Measurements from ENCODE around the gene HEATR1.
"Not testable (repeated sequence)": the region's sequence is repeated elsewhere in the genome, so short reads cannot be mapped to it uniquely, and the experiment has no call there.

Gene HEATR1

DNA sequence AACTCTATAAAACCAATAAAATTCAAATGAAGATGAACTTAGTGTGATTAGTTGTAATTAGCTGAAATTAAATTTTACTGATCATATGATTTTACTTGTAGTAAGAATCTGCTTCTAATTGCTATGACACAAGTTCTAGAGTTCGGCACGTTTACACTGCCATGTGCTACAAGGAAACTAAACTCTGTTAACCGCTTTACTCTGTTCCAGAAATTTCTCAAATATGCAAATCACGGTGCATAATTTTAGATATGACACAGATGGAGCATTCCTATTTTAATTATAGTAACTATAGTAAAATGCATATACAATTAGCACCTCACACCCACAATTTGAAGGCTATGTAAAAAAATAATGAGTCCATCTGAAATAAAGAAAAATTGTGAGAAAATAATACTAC, 14.8 kb downstream of the HEATR1 start:
- Histone ChIP-seq H3K9me2 (replicated peaks; ENCODE audit: control insufficient read depth, low read length) (no peaks in the 10 kb centered on the region), H3K27me3 (ENCODE audit: control insufficient read depth, low read length) (no peaks in the 10 kb centered on the region), H3F3A (ENCODE audit: control insufficient read depth, insufficient read depth) (0 out of 2 replicates have a peak, but pooled peaks cover 4% of the 10 kb centered on the region), H3K9me3 (ENCODE audit: control insufficient read depth, insufficient read depth, low read length) (no peaks in the 10 kb centered on the region), H3K79me2 (ENCODE audit: control insufficient read depth, low read length) (0 out of 2 replicates have a peak, but pooled peaks cover 2% of the 10 kb centered on the region), H4K20me1 (ENCODE audit: control insufficient read depth, insufficient read depth, low read depth, low read length) (peaks cover 4% of the 10 kb centered on the region; the same call in 1 of the 2 replicates), H3K4me1 (ENCODE audit: control insufficient read depth, low read length) (peaks cover 6% of the 10 kb centered on the region), H3K36me3 (ENCODE audit: control insufficient read depth, low read length) (peaks cover 96% of the 10 kb centered on the region), H3K4me2 (ENCODE audit: low read length) (no peak overlapping the region), H3K27ac (ENCODE audit: low read depth, low read length) (no peak overlapping the region), H3K4me3 (ENCODE audit: low read length) (no peak overlapping the region)
- TF ChIP-seq EZH2phosphoT487 (IDR thresholded peaks at IDR 0.05; ENCODE audit: borderline replicate concordance, low read length): no peak
- TF ChIP-seq, protein P1, sequence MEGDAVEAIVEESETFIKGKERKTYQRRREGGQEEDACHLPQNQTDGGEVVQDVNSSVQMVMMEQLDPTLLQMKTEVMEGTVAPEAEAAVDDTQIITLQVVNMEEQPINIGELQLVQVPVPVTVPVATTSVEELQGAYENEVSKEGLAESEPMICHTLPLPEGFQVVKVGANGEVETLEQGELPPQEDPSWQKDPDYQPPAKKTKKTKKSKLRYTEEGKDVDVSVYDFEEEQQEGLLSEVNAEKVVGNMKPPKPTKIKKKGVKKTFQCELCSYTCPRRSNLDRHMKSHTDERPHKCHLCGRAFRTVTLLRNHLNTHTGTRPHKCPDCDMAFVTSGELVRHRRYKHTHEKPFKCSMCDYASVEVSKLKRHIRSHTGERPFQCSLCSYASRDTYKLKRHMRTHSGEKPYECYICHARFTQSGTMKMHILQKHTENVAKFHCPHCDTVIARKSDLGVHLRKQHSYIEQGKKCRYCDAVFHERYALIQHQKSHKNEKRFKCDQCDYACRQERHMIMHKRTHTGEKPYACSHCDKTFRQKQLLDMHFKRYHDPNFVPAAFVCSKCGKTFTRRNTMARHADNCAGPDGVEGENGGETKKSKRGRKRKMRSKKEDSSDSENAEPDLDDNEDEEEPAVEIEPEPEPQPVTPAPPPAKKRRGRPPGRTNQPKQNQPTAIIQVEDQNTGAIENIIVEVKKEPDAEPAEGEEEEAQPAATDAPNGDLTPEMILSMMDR (IDR thresholded peaks at IDR 0.05; ENCODE audit: low read depth, low read length, poor library complexity, severe bottlenecking): no peak

GRCh38 chr1:236581528-236581927, 22.8 kb downstream of the HEATR1 start:
- Histone ChIP-seq H3K27ac (ENCODE audit: low read depth, low read length) (no peak overlapping the region), H3K36me3 (ENCODE audit: control insufficient read depth, low read length) (peaks cover 83% of the 10 kb centered on the region)

DNA sequence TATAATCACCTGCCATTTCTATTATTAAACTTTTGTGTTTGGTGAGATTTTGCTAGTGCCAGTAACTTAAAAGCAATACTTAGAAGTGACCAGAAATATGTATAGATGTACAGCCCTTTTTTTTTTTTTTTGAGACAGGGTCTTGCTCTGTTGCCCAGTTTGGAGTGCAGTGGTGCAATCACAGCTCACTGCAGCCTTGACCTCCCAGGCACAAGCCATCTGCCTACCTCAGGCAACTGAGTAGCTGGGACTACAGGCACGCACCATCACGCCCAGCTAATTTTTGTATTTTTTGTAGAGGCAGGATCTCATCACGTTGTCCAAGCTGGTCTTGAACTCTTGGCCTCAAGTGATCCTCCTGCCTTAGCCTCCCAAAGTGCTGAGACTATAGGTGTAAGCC, 23.9 kb downstream of the HEATR1 start:
- not testable (repeated sequence) for H3K4me1 ChIP-seq (ENCODE audit: control insufficient read depth, low read length); H3K9me2 ChIP-seq (replicated peaks; ENCODE audit: control insufficient read depth, low read length); H3K4me2 ChIP-seq (ENCODE audit: low read length); H3K79me2 ChIP-seq (ENCODE audit: control insufficient read depth, low read length); H3K4me3 ChIP-seq (ENCODE audit: low read length); H3K9me3 ChIP-seq (ENCODE audit: control insufficient read depth, insufficient read depth, low read length); H3F3A ChIP-seq (ENCODE audit: control insufficient read depth, insufficient read depth); H3K27ac ChIP-seq (ENCODE audit: low read depth, low read length); H4K20me1 ChIP-seq (ENCODE audit: control insufficient read depth, insufficient read depth, low read depth, low read length); H3K27me3 ChIP-seq (ENCODE audit: control insufficient read depth, low read length)
- peaks cover 84% of the 10 kb centered on the region for H3K36me3 ChIP-seq (ENCODE audit: control insufficient read depth, low read length)

More at GRCh38 chr1:236581528-236581927, 22.8 kb downstream of the HEATR1 start:
- no peaks in the 10 kb centered on the region for H3K79me2 ChIP-seq (ENCODE audit: control insufficient read depth, low read length)
- H3K4me1 ChIP-seq (ENCODE audit: control insufficient read depth, low read length): no peaks in the 10 kb centered on the region
- no peak for TF ChIP-seq EZH2phosphoT487 (IDR thresholded peaks at IDR 0.05; ENCODE audit: borderline replicate concordance, low read length)
- TF ChIP-seq, protein P1 (IDR thresholded peaks at IDR 0.05; ENCODE audit: low read depth, low read length, poor library complexity, severe bottlenecking): no peak
- H3K4me3 ChIP-seq (ENCODE audit: low read length): no peak overlapping the region
- no peaks in the 10 kb centered on the region for H3K9me3 ChIP-seq (ENCODE audit: control insufficient read depth, insufficient read depth, low read length)
- no peaks in the 10 kb centered on the region for H3K27me3 ChIP-seq (ENCODE audit: control insufficient read depth, low read length)
- no peaks in the 10 kb centered on the region for H4K20me1 ChIP-seq (ENCODE audit: control insufficient read depth, insufficient read depth, low read depth, low read length)
- H3K9me2 ChIP-seq (replicated peaks; ENCODE audit: control insufficient read depth, low read length): no peaks in the 10 kb centered on the region
- H3K4me2 ChIP-seq (ENCODE audit: low read length): no peak overlapping the region
- no peaks in the 10 kb centered on the region for H3F3A ChIP-seq (ENCODE audit: control insufficient read depth, insufficient read depth)

- TF ChIP-seq, protein P1 (IDR thresholded peaks at IDR 0.05; ENCODE audit: low read depth, low read length, poor library complexity, severe bottlenecking): no peak
- no peak for TF ChIP-seq EZH2phosphoT487 (IDR thresholded peaks at IDR 0.05; ENCODE audit: borderline replicate concordance, low read length)
- Histone ChIP-seq H3K27ac (ENCODE audit: low read depth, low read length) (no peak overlapping the region), H3F3A (ENCODE audit: control insufficient read depth, insufficient read depth) (no peaks in the 10 kb centered on the region), H4K20me1 (ENCODE audit: control insufficient read depth, insufficient read depth, low read depth, low read length) (no peaks in the 10 kb centered on the region), H3K4me2 (ENCODE audit: low read length) (no peak overlapping the region), H3K9me2 (replicated peaks; ENCODE audit: control insufficient read depth, low read length) (no peaks in the 10 kb centered on the region), H3K36me3 (ENCODE audit: control insufficient read depth, low read length) (peaks cover 82% of the 10 kb centered on the region), H3K9me3 (ENCODE audit: control insufficient read depth, insufficient read depth, low read length) (no peaks in the 10 kb centered on the region), H3K4me1 (ENCODE audit: control insufficient read depth, low read length) (no peaks in the 10 kb centered on the region), H3K4me3 (ENCODE audit: low read length) (no peak overlapping the region), H3K79me2 (ENCODE audit: control insufficient read depth, low read length) (no peaks in the 10 kb centered on the region), H3K27me3 (ENCODE audit: control insufficient read depth, low read length) (no peaks in the 10 kb centered on the region)
These were observed 25.7 kb downstream of the HEATR1 start for GRCh38 chr1:236578661-236579060.

GRCh38 chr1:236577041-236577440, 27.3 kb downstream of the HEATR1 start:
- not testable (repeated sequence) for H3K27ac ChIP-seq (ENCODE audit: low read depth, low read length); H3K4me1 ChIP-seq (ENCODE audit: control insufficient read depth, low read length); H3F3A ChIP-seq (ENCODE audit: control insufficient read depth, insufficient read depth); H3K4me3 ChIP-seq (ENCODE audit: low read length); H3K9me2 ChIP-seq (replicated peaks; ENCODE audit: control insufficient read depth, low read length); H3K9me3 ChIP-seq (ENCODE audit: control insufficient read depth, insufficient read depth, low read length); H3K27me3 ChIP-seq (ENCODE audit: control insufficient read depth, low read length); H4K20me1 ChIP-seq (ENCODE audit: control insufficient read depth, insufficient read depth, low read depth, low read length); H3K4me2 ChIP-seq (ENCODE audit: low read length); H3K79me2 ChIP-seq (ENCODE audit: control insufficient read depth, low read length)
- peaks cover 85% of the 10 kb centered on the region for H3K36me3 ChIP-seq (ENCODE audit: control insufficient read depth, low read length)
